Gastroesophageal sphincter (tissue), 4 donors: ENCODE measurements around the gene PRDM16. TPM values are rescaled to one million over a fixed set of nuclear protein-coding genes. Genes with fewer than 3 reads are reported as not detected.

Experiments used
- ATAC-seq: fragments of 150-250 bp; one replicate; pipeline ENCODE4 v1.9.1; 2016; ENCODE audit warnings: mild to moderate bottlenecking, moderate library complexity
- H3K27ac ChIP-seq, 4 donors: fragments of 200-600 bp; sonication (generic) in 3 of 4; 1 replicate in 3 of 4; 2 replicates in 1 of 4; pipeline ENCODE4 v1.5.1; 2016 to 2019
- H3K27me3 ChIP-seq: fragments of 200-600 bp; sonication (generic); one replicate; pipeline ENCODE4 v1.5.1; 2019
- H3K36me3 ChIP-seq, 2 donors: fragments of 200-600 bp; sonication (generic); one replicate each; pipeline ENCODE4 v1.5.1; 2019; ENCODE audit warnings: control low read depth in 1 of 2
- H3K4me1 ChIP-seq, 3 donors: fragments of 200-600 bp; sonication (generic); 1 replicate in 2 of 3; 2 replicates in 1 of 3; pipeline ENCODE4 v1.5.1; 2016 to 2019; ENCODE audit warnings: control low read depth in 2 of 3
- H3K4me3 ChIP-seq, 2 donors: fragments of 200-600 bp; sonication (generic); one replicate each; pipeline ENCODE4 v1.5.1; 2019; ENCODE audit warnings: mild to moderate bottlenecking in 1 of 2, moderate library complexity in 1 of 2
- H3K9me3 ChIP-seq, 3 donors: fragments of 200-600 bp; sonication (generic); one replicate each; pipeline ENCODE4 v1.5.1; 2017 to 2019; ENCODE audit warnings: control low read depth in 2 of 3
- CTCF ChIP-seq, 4 experiments: fragments of 200-600 bp in 2 of 4; fragments of 450-650 bp in 2 of 4; sonication (generic) in 1 of 4; IDR thresholded peaks; one replicate each; pipeline ENCODE4 v1.5.1; 2017 to 2019; ENCODE audit warnings: antibody characterized with exemption in 4 of 4, mild to moderate bottlenecking in 2 of 4, moderate library complexity in 2 of 4
- EP300 ChIP-seq: sonication (generic); formaldehyde crosslinking; IDR thresholded peaks from one replicate; pipeline ENCODE4 v1.6.1; 2017; ENCODE audit warnings: antibody characterized with exemption, mild to moderate bottlenecking
- POLR2A ChIP-seq, 2 donors: fragments of 450-650 bp; IDR thresholded peaks; one replicate each; pipeline ENCODE4 v1.6.1; 2017; ENCODE audit warnings: antibody characterized with exemption in 2 of 2, mild to moderate bottlenecking in 2 of 2, moderate library complexity in 1 of 2
- POLR2AphosphoS5 ChIP-seq: sonication (generic); formaldehyde crosslinking; IDR thresholded peaks from one replicate; pipeline ENCODE4 v1.6.1; 2017; ENCODE audit warnings: antibody characterized with exemption
- WGBS, 2 donors: methylation state at CpG; one replicate each; pipeline ENCODE4 v1.1.5; 2018; ENCODE audit warnings: low coverage in 1 of 2; 5-methylcytosine and 5-hydroxymethylcytosine counted together
- total RNA-seq, 4 donors: library from RNA; depleted of rRNA; stranded (reverse); fragments of >200 nt; gene quantifications; one replicate each; pipeline ENCODE4 v1.1.0, GENCODE V29; 2016

PRDM16 gene
- total RNA-seq, 4 donors from 2014 or later = 1.1 to 3.4 (median 1.6) TPM

GRCh38 chr1:3251807-3252428, 182.9 kb downstream of the PRDM16 start:
- no peak overlapping the region for H3K27ac ChIP-seq
- WGBS, 2 donors = 80% methylated on average over 8 of the region's 17 CpGs; no CpG with 5 or more reads in 1 of the 2 donors
- H3K27me3 ChIP-seq = peaks cover 59% of the 10 kb centered on the region
- H3K4me3 ChIP-seq = no peak overlapping the region
- no peaks in the 10 kb centered on the region for H3K9me3 ChIP-seq
- no peaks in the 10 kb centered on the region for H3K36me3 ChIP-seq
- TF ChIP-seq CTCF (IDR thresholded peaks at IDR 0.05) = no peak
- no peak for TF ChIP-seq POLR2A (IDR thresholded peaks at IDR 0.05)
- TF ChIP-seq POLR2AphosphoS5 = no peak
- no peak for TF ChIP-seq EP300
- peaks cover 0 to 11% (median 0%) of the 10 kb centered on the region in 3 donors for H3K4me1 ChIP-seq
- ATAC-seq = no peak

GRCh38 chr1:3255680-3256079, 186.7 kb downstream of the PRDM16 start:
- TF ChIP-seq POLR2A (IDR thresholded peaks at IDR 0.05) (no peak), CTCF (IDR thresholded peaks at IDR 0.05) (no peak)
- Histone ChIP-seq H3K4me1 (peaks cover 0 to 21% (median 4%) of the 10 kb centered on the region in 3 donors), H3K27ac (no peak overlapping the region), H3K27me3 (peaks cover 22% of the 10 kb centered on the region), H3K4me3 (no peak overlapping the region), H3K36me3 (no peaks in the 10 kb centered on the region), H3K9me3 (no peaks in the 10 kb centered on the region)
- no peak for ATAC-seq
- WGBS, 2 donors = 95% methylated on average over 4 of the region's 15 CpGs; no CpG with 5 or more reads in 1 of the 2 donors

- no peaks in the 10 kb centered on the region for H3K9me3 ChIP-seq
- ATAC-seq = no peak
- H3K27ac ChIP-seq = no peak overlapping the region
- 100% methylated on average over 3 of the region's 4 CpGs; no CpG with 5 or more reads in 1 of the 2 donors for WGBS, 2 donors
- peaks cover 0 to 21% (median 4%) of the 10 kb centered on the region in 3 donors for H3K4me1 ChIP-seq
- H3K27me3 ChIP-seq = peaks cover 13% of the 10 kb centered on the region
- H3K4me3 ChIP-seq = no peak overlapping the region
- no peaks in the 10 kb centered on the region for H3K36me3 ChIP-seq
- TF ChIP-seq POLR2A (IDR thresholded peaks at IDR 0.05) (no peak), CTCF (IDR thresholded peaks at IDR 0.05) (no peak), EP300 (no peak), POLR2AphosphoS5 (no peak)
Observed at GRCh38 chr1:3257788-3258187, 188.8 kb downstream of the PRDM16 start.

GRCh38 chr1:3258386-3259003, 189.5 kb downstream of the PRDM16 start:
- TF ChIP-seq EP300 = no peak
- no peak for TF ChIP-seq POLR2AphosphoS5
- no peak for TF ChIP-seq CTCF (IDR thresholded peaks at IDR 0.05)
- TF ChIP-seq POLR2A (IDR thresholded peaks at IDR 0.05) = no peak
- no peak overlapping the region for H3K27ac ChIP-seq

GRCh38 chr1:3259020-3259419, 190.0 kb downstream of the PRDM16 start:
- no peak for ATAC-seq
- Histone ChIP-seq H3K27ac (no peak overlapping the region), H3K4me1 (peaks cover 0 to 21% (median 4%) of the 10 kb centered on the region in 3 donors), H3K27me3 (peaks cover 23% of the 10 kb centered on the region), H3K4me3 (no peak overlapping the region), H3K36me3 (no peaks in the 10 kb centered on the region), H3K9me3 (no peaks in the 10 kb centered on the region)
- 76 to 80% methylated on average over 1 to 3 of the region's 14 CpGs for WGBS, 2 donors
- no peak for TF ChIP-seq CTCF (IDR thresholded peaks at IDR 0.05)
- TF ChIP-seq POLR2AphosphoS5 = no peak
- no peak for TF ChIP-seq POLR2A (IDR thresholded peaks at IDR 0.05)
- TF ChIP-seq EP300 = no peak

More at GRCh38 chr1:3258386-3259003, 189.5 kb downstream of the PRDM16 start:
- no peaks in the 10 kb centered on the region for H3K9me3 ChIP-seq
- 21 to 24% methylated on average over 3 to 9 of the region's 16 CpGs for WGBS, 2 donors
- no peak overlapping the region for H3K4me3 ChIP-seq
- ATAC-seq = no peak
- peaks cover 0 to 21% (median 4%) of the 10 kb centered on the region in 3 donors for H3K4me1 ChIP-seq
- no peaks in the 10 kb centered on the region for H3K36me3 ChIP-seq
- H3K27me3 ChIP-seq = peaks cover 17% of the 10 kb centered on the region
